HG03558 (cell line): ENCODE data around the gene UNC79.
"Not testable (repeated sequence)": the region's sequence is repeated elsewhere in the genome, so short reads cannot be mapped to it uniquely, and the experiment has no call there.

Source experiments
- ATAC-seq: cut with Tn5 transposase; IDR thresholded peaks from one replicate; pipeline ENCODE4 v1.9.1; 2021; ENCODE audit warnings: moderate number of reproducible peaks; ENCODE audit not compliant: unreplicated experiment; ENCODE audit errors: extremely low read depth

Gene UNC79

GRCh38 chr14:93490001-93490400 lies 59.3 kb downstream of the UNC79 start:
- ATAC-seq: no peak

- no peak for ATAC-seq
These were observed 62.3 kb downstream of the UNC79 start for GRCh38 chr14:93493054-93493453.

- not testable (repeated sequence) for ATAC-seq
These were observed 62.9 kb downstream of the UNC79 start for GRCh38 chr14:93493622-93494021.

- no peak for ATAC-seq
These were observed 66.4 kb downstream of the UNC79 start for GRCh38 chr14:93496856-93497741.

- ATAC-seq: no peak
These were observed 79.3 kb downstream of the UNC79 start for GRCh38 chr14:93510056-93510455.

GRCh38 chr14:93511001-93511400 lies 80.3 kb downstream of the UNC79 start:
- ATAC-seq: no peak

GRCh38 chr14:93520053-93520607 lies 89.4 kb downstream of the UNC79 start:
- no peak for ATAC-seq

GRCh38 chr14:93522221-93522620 lies 91.5 kb downstream of the UNC79 start:
- no peak for ATAC-seq

- not testable (repeated sequence) for ATAC-seq
These were observed 94.5 kb downstream of the UNC79 start for GRCh38 chr14:93525216-93525615.

GRCh38 chr14:93525696-93526451 lies 95.1 kb downstream of the UNC79 start:
- no peak for ATAC-seq

GRCh38 chr14:93527203-93527607 lies 96.5 kb downstream of the UNC79 start:
- ATAC-seq: no peak

GRCh38 chr14:93528884-93529558 lies 98.3 kb downstream of the UNC79 start:
- ATAC-seq: no peak

GRCh38 chr14:93531644-93532043 lies 100.9 kb downstream of the UNC79 start:
- ATAC-seq: no peak

- no peak for ATAC-seq
These were observed 101.8 kb downstream of the UNC79 start for GRCh38 chr14:93532541-93532940.

- ATAC-seq: no peak
These were observed 102.7 kb downstream of the UNC79 start for GRCh38 chr14:93533437-93533836.

GRCh38 chr14:93533842-93534241 lies 103.1 kb downstream of the UNC79 start:
- ATAC-seq: no peak

- ATAC-seq: no peak
These were observed 104.8 kb downstream of the UNC79 start for GRCh38 chr14:93535537-93535936.

- ATAC-seq: no peak
These were observed 106.2 kb downstream of the UNC79 start for GRCh38 chr14:93536945-93537344.

- no peak for ATAC-seq
These were observed 107.2 kb downstream of the UNC79 start for GRCh38 chr14:93537951-93538350.

- no peak for ATAC-seq
These were observed 107.7 kb downstream of the UNC79 start for GRCh38 chr14:93538413-93538812.

GRCh38 chr14:93540235-93540634 lies 109.5 kb downstream of the UNC79 start:
- no peak for ATAC-seq
